Upper lobe of right lung (tissue), 1 donor: ENCODE results near the gene SLC15A5. TPM values are rescaled to one million over a fixed set of nuclear protein-coding genes. Genes with fewer than 3 reads are reported as not detected.

Experiments used
- ATAC-seq: fragments of 200-7000 bp; cut with Tn5 transposase; one replicate; pipeline ENCODE4 v1.9.1; 2020; ENCODE audit warnings: mild to moderate bottlenecking, moderate library complexity
- DNase-seq: peaks from one replicate; pipeline ENCODE4 v3.0.0-alpha.2; 2020
- H3K27ac ChIP-seq: fragments of 200-600 bp; one replicate; pipeline ENCODE4 v1.8.0; 2022
- H3K27me3 ChIP-seq: fragments of 200-600 bp; one replicate; pipeline ENCODE4 v1.8.0; 2022; ENCODE audit warnings: mild to moderate bottlenecking
- H3K36me3 ChIP-seq: fragments of 200-600 bp; one replicate; pipeline ENCODE4 v1.8.0; 2022
- H3K4me1 ChIP-seq: fragments of 200-600 bp; one replicate; pipeline ENCODE4 v1.8.0; 2022
- H3K4me3 ChIP-seq: fragments of 200-600 bp; one replicate; pipeline ENCODE4 v1.8.0; 2022; ENCODE audit warnings: mild to moderate bottlenecking
- H3K9me3 ChIP-seq: fragments of 200-600 bp; one replicate; pipeline ENCODE4 v1.8.0; 2022
- CTCF ChIP-seq: fragments of 200-600 bp; IDR thresholded peaks from one replicate; pipeline ENCODE4 v1.8.0; 2022; ENCODE audit warnings: antibody characterized with exemption
- intact Hi-C: fragments of 100-400 bp; cut with DNase I; formaldehyde crosslinking; loops from one replicate; pipeline ENCODE4 v1.11.0; 2022
- total RNA-seq: library from RNA; stranded (reverse); fragmentation: NEBNext Ultra II Directional; extraction: Animal tissue kit (Norgen Biotek cat#: 25700); gene quantifications from one replicate; pipeline ENCODE4 v1.2.1, GENCODE V29; 2021
- donor health status: DM: no; HTN: yes; CAD: no; lungs with severe emphysema.

The SLC15A5 gene
- total RNA-seq, 1 donor from 2014 or later = not detected

- no peak for TF ChIP-seq CTCF
- no peak overlapping the region for H3K27ac ChIP-seq
- H3K4me3 ChIP-seq = no peak overlapping the region
- no peaks in the 10 kb centered on the region for H3K27me3 ChIP-seq
- no peaks in the 10 kb centered on the region for H3K9me3 ChIP-seq
- H3K4me1 ChIP-seq = no peaks in the 10 kb centered on the region
- intact Hi-C loops = no loop called here
- DNase-seq (no peak), ATAC-seq (no peak)
- no peaks in the 10 kb centered on the region for H3K36me3 ChIP-seq
Measured at GRCh38 chr12:16261944-16262475, 15.5 kb downstream of the SLC15A5 start.

DNA sequence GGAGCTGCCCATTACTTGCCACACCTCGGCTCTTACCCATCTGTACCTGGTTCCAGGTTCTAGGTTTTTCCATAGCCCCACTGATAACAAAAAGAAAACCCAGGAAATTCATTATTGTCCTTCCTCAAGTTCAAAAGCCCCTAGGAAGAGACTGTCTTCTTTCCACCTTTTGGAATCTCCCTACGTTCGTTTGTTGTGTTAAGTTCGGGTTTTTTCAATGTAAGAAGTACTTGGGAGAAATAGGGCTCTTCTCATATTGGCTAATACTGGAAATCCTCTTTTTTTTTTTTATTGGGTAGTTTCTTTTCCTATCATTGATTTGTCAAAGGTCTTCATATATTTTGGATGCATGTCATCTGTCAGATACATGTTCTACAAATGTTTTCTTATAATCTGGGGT, 17.3 kb downstream of the SLC15A5 start:
- H3K9me3 ChIP-seq = no peaks in the 10 kb centered on the region
- DNase-seq (no peak), ATAC-seq (no peak)
- no peaks in the 10 kb centered on the region for H3K36me3 ChIP-seq
- no peak overlapping the region for H3K4me3 ChIP-seq
- H3K4me1 ChIP-seq = no peaks in the 10 kb centered on the region
- no peak overlapping the region for H3K27ac ChIP-seq
- no peak for TF ChIP-seq CTCF
- intact Hi-C loops = no loop called here
- H3K27me3 ChIP-seq = no peaks in the 10 kb centered on the region

DNA sequence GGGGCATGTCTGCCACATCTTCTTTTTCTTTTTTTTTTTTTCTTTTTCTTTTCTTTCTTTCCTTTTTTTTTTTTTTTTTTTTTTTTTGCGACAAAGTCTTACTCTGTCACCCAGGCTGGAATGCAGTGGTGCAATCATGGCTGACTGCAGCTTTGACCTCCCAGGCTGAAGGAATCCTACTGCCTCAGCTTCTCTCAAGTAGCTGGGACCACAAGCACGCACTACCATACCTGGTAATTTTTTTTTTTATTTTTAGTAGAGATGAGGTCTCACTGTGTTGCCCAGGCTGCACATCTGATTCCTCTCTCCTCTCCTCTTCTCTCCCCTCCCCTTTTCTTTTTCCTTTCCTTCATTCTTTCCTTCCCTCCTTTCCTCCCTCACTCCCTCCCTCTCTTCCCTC, 18.5 kb downstream of the SLC15A5 start:
- no peak for TF ChIP-seq CTCF
- H3K27ac ChIP-seq = no peak overlapping the region
- no peaks in the 10 kb centered on the region for H3K9me3 ChIP-seq
- ATAC-seq (no peak), DNase-seq (no peak)
- no peaks in the 10 kb centered on the region for H3K27me3 ChIP-seq
- H3K36me3 ChIP-seq = no peaks in the 10 kb centered on the region
- no peak overlapping the region for H3K4me3 ChIP-seq
- no peaks in the 10 kb centered on the region for H3K4me1 ChIP-seq
- intact Hi-C loops = no loop called here

- TF ChIP-seq CTCF = no peak
- Histone ChIP-seq H3K9me3 (no peaks in the 10 kb centered on the region), H3K36me3 (no peaks in the 10 kb centered on the region), H3K27me3 (no peaks in the 10 kb centered on the region), H3K4me3 (no peak overlapping the region), H3K4me1 (no peaks in the 10 kb centered on the region), H3K27ac (no peak overlapping the region)
- no peak for DNase-seq
- intact Hi-C loops = no loop called here
- no peak for ATAC-seq
Measured at GRCh38 chr12:16246264-16246663, 31.2 kb downstream of the SLC15A5 start.

GRCh38 chr12:16245209-16245608, 32.3 kb downstream of the SLC15A5 start:
- Histone ChIP-seq H3K9me3 (no peaks in the 10 kb centered on the region), H3K4me1 (no peaks in the 10 kb centered on the region), H3K27ac (no peak overlapping the region), H3K27me3 (no peaks in the 10 kb centered on the region), H3K4me3 (no peak overlapping the region), H3K36me3 (no peaks in the 10 kb centered on the region)
- ATAC-seq (no peak), DNase-seq (no peak)
- TF ChIP-seq CTCF = no peak
- intact Hi-C loops = no loop called here
